WTC11 (cell line): Measurements from ENCODE around the gene IDE. TPM values are rescaled to one million over a fixed set of nuclear protein-coding genes. Genes with fewer than 3 reads are reported as not detected.

Experiments
- ATAC-seq: fragments of 200-7000 bp; cut with Tn5 transposase; 2 replicates; pipeline ENCODE4 v1.10.0; 2021; ENCODE audit warnings: mild to moderate bottlenecking, moderate library complexity
- CTCF ChIA-PET: fragments of 300-600 bp; sonication (Branson Sonifier 250); formaldehyde crosslinking; loops from one replicate; lab custom pipeline; 2021; ENCODE audit warnings: antibody characterized with exemption; lab: Charles Lee
- POLR2A ChIA-PET: fragments of 350-600 bp; sonication (Branson Sonifier 250); formaldehyde crosslinking; loops from one replicate; lab custom pipeline; 2021; ENCODE audit warnings: antibody characterized with exemption; lab: Charles Lee
- DNase-seq: peaks from one replicate; pipeline ENCODE4 v3.0.0; 2021; ENCODE audit warnings: low spot score
- H3K27ac Mint-ChIP-seq: 2 replicates; pipeline ENCODE4 v1.8.0; 2021; ENCODE audit warnings: mixed read lengths
- H3K27me3 Mint-ChIP-seq: 2 replicates; pipeline ENCODE4 v1.8.0; 2021; ENCODE audit warnings: low read depth, mild to moderate bottlenecking, moderate library complexity, mixed read lengths
- H3K36me3 Mint-ChIP-seq: 2 replicates; pipeline ENCODE4 v1.8.0; 2021; ENCODE audit warnings: mixed read lengths
- H3K4me1 Mint-ChIP-seq: 2 replicates; pipeline ENCODE4 v1.8.0; 2022; ENCODE audit warnings: mixed read lengths
- H3K4me3 Mint-ChIP-seq: 2 replicates; pipeline ENCODE4 v1.8.0; 2021; ENCODE audit warnings: mild to moderate bottlenecking, moderate library complexity, mixed read lengths
- H3K9me3 Mint-ChIP-seq: 2 replicates; pipeline ENCODE4 v1.8.0; 2021; ENCODE audit warnings: mixed read lengths
- ATF1 ChIP-seq: sonication (generic); formaldehyde crosslinking; IDR thresholded peaks from 2 replicates; pipeline ENCODE4 v1.8.1; 2023; ENCODE audit warnings: mild to moderate bottlenecking, moderate library complexity, missing genetic modification reagents
- GABPB1 ChIP-seq: sonication (generic); formaldehyde crosslinking; IDR thresholded peaks from 2 replicates; pipeline ENCODE4 v1.8.1; 2023; ENCODE audit warnings: mild to moderate bottlenecking, missing genetic modification reagents
- NFATC4 ChIP-seq: fragments of 250-450 bp; sonication (Bioruptor Pico); IDR thresholded peaks from 2 replicates; pipeline ENCODE4 v1.9.0; 2021; ENCODE audit warnings: mild to moderate bottlenecking
- SMAD4 ChIP-seq: sonication (generic); formaldehyde crosslinking; IDR thresholded peaks from 2 replicates; pipeline ENCODE4 v1.8.0; 2022; ENCODE audit warnings: mild to moderate bottlenecking, missing genetic modification reagents
- ZNF423 ChIP-seq: fragments of 250-450 bp; sonication (Bioruptor Pico); IDR thresholded peaks from 2 replicates; pipeline ENCODE4 v2.1.2; 2022; ENCODE audit warnings: mild to moderate bottlenecking, moderate library complexity
- total RNA-seq: library from RNA; stranded (reverse); gene quantifications from 3 replicates; pipeline ENCODE4 v1.2.3, GENCODE V29; 2021
- TF ChIP-seq, protein P1 (sequence below): sonication (generic); formaldehyde crosslinking; conservative IDR thresholded peaks from 2 replicates; pipeline ENCODE4 v1.8.1; 2023; ENCODE audit warnings: mild to moderate bottlenecking, low read depth, missing genetic modification reagents, moderate library complexity
- TF ChIP-seq, protein P2 (sequence below): fragments of 250-450 bp; sonication (Bioruptor Pico); IDR thresholded peaks from 2 replicates; pipeline ENCODE4 v1.9.0; 2021; ENCODE audit warnings: moderate library complexity, mild to moderate bottlenecking, inconsistent platforms, borderline replicate concordance
- TF ChIP-seq, protein P3 (sequence below): sonication (generic); formaldehyde crosslinking; IDR thresholded peaks from 2 replicates; pipeline ENCODE4 v1.8.0; 2022; ENCODE audit warnings: missing genetic modification reagents
- TF ChIP-seq, protein P4 (sequence below): sonication (generic); formaldehyde crosslinking; IDR thresholded peaks from 2 replicates; pipeline ENCODE4 v1.8.1; 2022; ENCODE audit warnings: mild to moderate bottlenecking, moderate library complexity, missing genetic modification reagents
- TF ChIP-seq, protein P5 (sequence below): sonication (generic); formaldehyde crosslinking; IDR thresholded peaks from 2 replicates; pipeline ENCODE4 v1.8.0; 2022; ENCODE audit warnings: mild to moderate bottlenecking, missing genetic modification reagents

IDE gene
- total RNA-seq, 1 experiment from 2014 or later = 50.5 TPM

DNA sequence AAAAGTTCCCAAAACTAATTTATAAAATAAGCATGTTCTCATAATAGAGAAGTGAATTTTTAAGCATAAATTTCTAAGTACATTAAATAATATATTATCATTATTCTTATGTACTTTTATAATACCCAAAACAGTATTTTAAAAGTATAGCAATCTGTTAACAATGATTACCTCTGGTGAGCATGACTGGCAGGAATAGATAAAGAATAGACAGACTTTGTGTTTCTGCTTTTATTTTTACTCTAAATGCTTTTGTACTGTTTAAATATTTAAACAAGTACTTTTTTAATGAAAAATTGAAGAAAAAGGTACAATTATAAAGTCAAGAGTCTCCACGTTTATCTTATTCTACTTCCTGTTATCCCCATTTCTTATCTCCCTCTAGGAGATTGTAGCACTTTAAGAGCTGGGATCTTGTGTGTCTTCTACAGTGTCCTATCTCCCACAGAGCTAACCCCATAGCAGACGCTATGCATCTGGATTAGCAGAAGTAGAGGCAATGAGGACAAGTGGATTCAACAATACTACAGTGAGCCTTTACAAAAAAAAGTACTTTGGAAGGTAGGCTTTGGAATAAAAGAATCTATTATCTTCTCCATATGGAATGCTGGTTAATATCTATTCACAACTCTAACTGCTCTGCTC is 42.9 kb downstream of the IDE start (continued):
- no peak for TF ChIP-seq ZNF423 (CRISPR knock-in tag)
- TF ChIP-seq, protein P1, sequence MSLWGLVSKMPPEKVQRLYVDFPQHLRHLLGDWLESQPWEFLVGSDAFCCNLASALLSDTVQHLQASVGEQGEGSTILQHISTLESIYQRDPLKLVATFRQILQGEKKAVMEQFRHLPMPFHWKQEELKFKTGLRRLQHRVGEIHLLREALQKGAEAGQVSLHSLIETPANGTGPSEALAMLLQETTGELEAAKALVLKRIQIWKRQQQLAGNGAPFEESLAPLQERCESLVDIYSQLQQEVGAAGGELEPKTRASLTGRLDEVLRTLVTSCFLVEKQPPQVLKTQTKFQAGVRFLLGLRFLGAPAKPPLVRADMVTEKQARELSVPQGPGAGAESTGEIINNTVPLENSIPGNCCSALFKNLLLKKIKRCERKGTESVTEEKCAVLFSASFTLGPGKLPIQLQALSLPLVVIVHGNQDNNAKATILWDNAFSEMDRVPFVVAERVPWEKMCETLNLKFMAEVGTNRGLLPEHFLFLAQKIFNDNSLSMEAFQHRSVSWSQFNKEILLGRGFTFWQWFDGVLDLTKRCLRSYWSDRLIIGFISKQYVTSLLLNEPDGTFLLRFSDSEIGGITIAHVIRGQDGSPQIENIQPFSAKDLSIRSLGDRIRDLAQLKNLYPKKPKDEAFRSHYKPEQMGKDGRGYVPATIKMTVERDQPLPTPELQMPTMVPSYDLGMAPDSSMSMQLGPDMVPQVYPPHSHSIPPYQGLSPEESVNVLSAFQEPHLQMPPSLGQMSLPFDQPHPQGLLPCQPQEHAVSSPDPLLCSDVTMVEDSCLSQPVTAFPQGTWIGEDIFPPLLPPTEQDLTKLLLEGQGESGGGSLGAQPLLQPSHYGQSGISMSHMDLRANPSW (CRISPR knock-in tag) = no peak
- TF ChIP-seq, protein P2, sequence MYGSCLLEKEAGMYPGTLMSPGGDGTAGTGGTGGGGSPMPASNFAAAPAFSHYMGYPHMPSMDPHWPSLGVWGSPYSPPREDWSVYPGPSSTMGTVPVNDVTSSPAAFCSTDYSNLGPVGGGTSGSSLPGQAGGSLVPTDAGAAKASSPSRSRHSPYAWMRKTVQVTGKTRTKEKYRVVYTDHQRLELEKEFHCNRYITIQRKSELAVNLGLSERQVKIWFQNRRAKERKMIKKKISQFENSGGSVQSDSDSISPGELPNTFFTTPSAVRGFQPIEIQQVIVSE (CRISPR knock-in tag) = no peak
- no peak for TF ChIP-seq ATF1
- TF ChIP-seq GABPB1 (CRISPR knock-in tag) = no peak
- TF ChIP-seq NFATC4 = no peak
- TF ChIP-seq SMAD4 (CRISPR knock-in tag) = no peak

DNA sequence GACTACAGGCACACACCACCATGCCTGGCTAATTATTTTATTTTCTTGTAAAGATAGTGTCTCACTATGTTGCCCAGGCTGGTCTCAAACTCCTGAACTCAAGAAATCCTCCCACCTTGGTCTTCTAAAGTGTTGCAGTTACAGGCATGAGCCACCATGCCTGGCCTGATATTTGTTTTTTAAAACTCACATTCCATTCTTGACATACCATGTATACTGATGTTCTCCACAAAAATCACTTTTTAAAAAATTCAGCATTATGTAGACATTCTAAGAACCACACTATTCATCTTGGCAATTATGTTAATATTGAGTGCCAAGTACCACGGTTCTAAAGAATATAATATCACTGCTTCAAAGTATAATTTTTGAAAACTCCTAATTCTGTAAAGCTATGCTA is 43.5 kb downstream of the IDE start:
- H3K4me1 Mint-ChIP-seq = no peaks in the 10 kb centered on the region
- ChIA-PET CTCF (interaction anchor here (2.8 kb wide), 1 partner anchor 13 kb away, joined by 9 read pairs; no protein-coding TSS in a partner anchor), POLR2A (no interaction called here)
- H3K27me3 Mint-ChIP-seq = no peaks in the 10 kb centered on the region; the same call in 1 of the 2 replicates
- ATAC-seq (no peak), DNase-seq (no peak)
- no peak overlapping the region for H3K27ac Mint-ChIP-seq
- no peak overlapping the region for H3K4me3 Mint-ChIP-seq
- no peak for TF ChIP-seq SMAD4 (CRISPR knock-in tag)
- TF ChIP-seq, protein P3, sequence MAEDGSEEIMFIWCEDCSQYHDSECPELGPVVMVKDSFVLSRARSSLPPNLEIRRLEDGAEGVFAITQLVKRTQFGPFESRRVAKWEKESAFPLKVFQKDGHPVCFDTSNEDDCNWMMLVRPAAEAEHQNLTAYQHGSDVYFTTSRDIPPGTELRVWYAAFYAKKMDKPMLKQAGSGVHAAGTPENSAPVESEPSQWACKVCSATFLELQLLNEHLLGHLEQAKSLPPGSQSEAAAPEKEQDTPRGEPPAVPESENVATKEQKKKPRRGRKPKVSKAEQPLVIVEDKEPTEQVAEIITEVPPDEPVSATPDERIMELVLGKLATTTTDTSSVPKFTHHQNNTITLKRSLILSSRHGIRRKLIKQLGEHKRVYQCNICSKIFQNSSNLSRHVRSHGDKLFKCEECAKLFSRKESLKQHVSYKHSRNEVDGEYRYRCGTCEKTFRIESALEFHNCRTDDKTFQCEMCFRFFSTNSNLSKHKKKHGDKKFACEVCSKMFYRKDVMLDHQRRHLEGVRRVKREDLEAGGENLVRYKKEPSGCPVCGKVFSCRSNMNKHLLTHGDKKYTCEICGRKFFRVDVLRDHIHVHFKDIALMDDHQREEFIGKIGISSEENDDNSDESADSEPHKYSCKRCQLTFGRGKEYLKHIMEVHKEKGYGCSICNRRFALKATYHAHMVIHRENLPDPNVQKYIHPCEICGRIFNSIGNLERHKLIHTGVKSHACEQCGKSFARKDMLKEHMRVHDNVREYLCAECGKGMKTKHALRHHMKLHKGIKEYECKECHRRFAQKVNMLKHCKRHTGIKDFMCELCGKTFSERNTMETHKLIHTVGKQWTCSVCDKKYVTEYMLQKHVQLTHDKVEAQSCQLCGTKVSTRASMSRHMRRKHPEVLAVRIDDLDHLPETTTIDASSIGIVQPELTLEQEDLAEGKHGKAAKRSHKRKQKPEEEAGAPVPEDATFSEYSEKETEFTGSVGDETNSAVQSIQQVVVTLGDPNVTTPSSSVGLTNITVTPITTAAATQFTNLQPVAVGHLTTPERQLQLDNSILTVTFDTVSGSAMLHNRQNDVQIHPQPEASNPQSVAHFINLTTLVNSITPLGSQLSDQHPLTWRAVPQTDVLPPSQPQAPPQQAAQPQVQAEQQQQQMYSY (CRISPR knock-in tag) = no peak
- peaks cover 26% of the 10 kb centered on the region for H3K36me3 Mint-ChIP-seq
- H3K9me3 Mint-ChIP-seq = no peaks in the 10 kb centered on the region

DNA sequence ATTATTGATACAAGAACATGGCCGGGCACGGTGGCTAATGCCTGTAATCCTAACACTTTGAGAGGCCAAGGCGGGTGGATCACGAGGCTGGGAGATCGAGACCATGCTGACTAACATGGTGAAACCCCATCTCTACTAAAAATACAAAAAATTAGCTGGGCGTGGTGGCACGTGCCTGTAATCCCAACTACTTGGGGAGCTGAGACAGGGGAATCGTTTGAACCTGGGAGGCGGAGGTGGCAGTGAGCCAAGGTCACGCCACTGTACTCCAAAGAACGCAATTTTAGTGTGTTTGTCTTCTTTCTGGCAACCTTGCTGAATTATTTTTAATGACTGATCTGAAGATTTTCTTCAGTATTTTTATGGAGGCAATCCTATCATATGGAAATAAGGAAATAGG is 46.2 kb downstream of the IDE start:
- CTCF ChIA-PET = interaction anchor here (1.2 kb wide), 1 partner anchor 11 kb away, joined by 3 read pairs; no protein-coding TSS in a partner anchor

More for the DNA sequence above, 46.2 kb downstream of the IDE start:
- Mint-ChIP-seq H3K4me1 (peaks cover 3% of the 10 kb centered on the region), H3K27me3 (no peaks in the 10 kb centered on the region; the same call in 1 of the 2 replicates), H3K27ac (no peak overlapping the region), H3K36me3 (peaks cover 14% of the 10 kb centered on the region), H3K9me3 (no peaks in the 10 kb centered on the region), H3K4me3 (no peak overlapping the region)
- DNase-seq (no peak), ATAC-seq (no peak)
- POLR2A ChIA-PET = no interaction called here
- no peak for TF ChIP-seq ZNF423 (CRISPR knock-in tag)
- TF ChIP-seq, protein P4, sequence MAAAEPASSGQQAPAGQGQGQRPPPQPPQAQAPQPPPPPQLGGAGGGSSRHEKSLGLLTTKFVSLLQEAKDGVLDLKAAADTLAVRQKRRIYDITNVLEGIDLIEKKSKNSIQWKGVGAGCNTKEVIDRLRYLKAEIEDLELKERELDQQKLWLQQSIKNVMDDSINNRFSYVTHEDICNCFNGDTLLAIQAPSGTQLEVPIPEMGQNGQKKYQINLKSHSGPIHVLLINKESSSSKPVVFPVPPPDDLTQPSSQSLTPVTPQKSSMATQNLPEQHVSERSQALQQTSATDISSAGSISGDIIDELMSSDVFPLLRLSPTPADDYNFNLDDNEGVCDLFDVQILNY (CRISPR knock-in tag) = no peak
- TF ChIP-seq, protein P5, sequence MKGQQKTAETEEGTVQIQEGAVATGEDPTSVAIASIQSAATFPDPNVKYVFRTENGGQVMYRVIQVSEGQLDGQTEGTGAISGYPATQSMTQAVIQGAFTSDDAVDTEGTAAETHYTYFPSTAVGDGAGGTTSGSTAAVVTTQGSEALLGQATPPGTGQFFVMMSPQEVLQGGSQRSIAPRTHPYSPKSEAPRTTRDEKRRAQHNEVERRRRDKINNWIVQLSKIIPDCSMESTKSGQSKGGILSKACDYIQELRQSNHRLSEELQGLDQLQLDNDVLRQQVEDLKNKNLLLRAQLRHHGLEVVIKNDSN (CRISPR knock-in tag) = no peak
